HEK293T (cell line): ENCODE results near the gene ARAP2.

ENCODE experiments used
- FOXA1 ChIP-seq: fragments of 450-650 bp; IDR thresholded peaks from 2 replicates; pipeline ENCODE4 v1.6.1; 2016; ENCODE audit warnings: mild to moderate bottlenecking
- FOXM1 ChIP-seq: fragments of 450-650 bp; IDR thresholded peaks from 2 replicates; pipeline ENCODE4 v1.6.1; 2017; ENCODE audit warnings: mild to moderate bottlenecking, borderline replicate concordance
- HDGF ChIP-seq: fragments of 450-650 bp; IDR thresholded peaks from 2 replicates; pipeline ENCODE4 v1.6.1; 2017; ENCODE audit warnings: antibody characterized with exemption, borderline replicate concordance
- L3MBTL2 ChIP-seq: fragments of 450-650 bp; conservative IDR thresholded peaks from 2 replicates; pipeline ENCODE4 v1.6.1; 2016; ENCODE audit warnings: mild to moderate bottlenecking
- SP1 ChIP-seq: fragments of 450-650 bp; IDR thresholded peaks from 2 replicates; pipeline ENCODE4 v1.6.1; 2017
- SUZ12 ChIP-seq: fragments of 450-650 bp; IDR thresholded peaks from 2 replicates; pipeline ENCODE4 v1.6.1; 2016; ENCODE audit warnings: mild to moderate bottlenecking
- TF ChIP-seq, protein P1 (sequence below): fragments of 450-650 bp; IDR thresholded peaks from 2 replicates; pipeline ENCODE4 v1.6.1; 2016

DNA sequence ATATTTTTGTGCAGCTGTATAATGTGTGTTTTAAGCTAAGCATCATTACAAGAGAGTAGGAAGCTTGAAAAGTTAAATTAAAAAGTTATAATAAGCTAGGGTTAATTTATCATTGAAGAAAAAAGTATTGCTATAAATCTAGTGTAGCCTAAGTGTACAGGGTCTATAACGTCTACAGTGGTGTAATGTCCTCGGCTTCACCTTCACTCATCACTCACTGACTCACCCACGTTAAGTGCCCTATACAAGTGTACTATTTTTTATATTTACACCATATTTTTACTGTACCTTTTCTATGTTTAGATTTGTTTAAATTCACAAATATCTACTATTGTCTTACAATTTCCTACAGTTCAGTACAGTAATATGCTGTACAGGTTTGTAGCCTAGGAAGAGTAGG, 23.5 kb downstream of the ARAP2 start:
- TF ChIP-seq FOXM1 (no peak), L3MBTL2 (no peak), FOXA1 (no peak), SUZ12 (no peak), HDGF (no peak), SP1 (no peak)
- TF ChIP-seq, protein P1, sequence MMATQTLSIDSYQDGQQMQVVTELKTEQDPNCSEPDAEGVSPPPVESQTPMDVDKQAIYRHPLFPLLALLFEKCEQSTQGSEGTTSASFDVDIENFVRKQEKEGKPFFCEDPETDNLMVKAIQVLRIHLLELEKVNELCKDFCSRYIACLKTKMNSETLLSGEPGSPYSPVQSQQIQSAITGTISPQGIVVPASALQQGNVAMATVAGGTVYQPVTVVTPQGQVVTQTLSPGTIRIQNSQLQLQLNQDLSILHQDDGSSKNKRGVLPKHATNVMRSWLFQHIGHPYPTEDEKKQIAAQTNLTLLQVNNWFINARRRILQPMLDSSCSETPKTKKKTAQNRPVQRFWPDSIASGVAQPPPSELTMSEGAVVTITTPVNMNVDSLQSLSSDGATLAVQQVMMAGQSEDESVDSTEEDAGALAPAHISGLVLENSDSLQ = no peak
